Uterus (tissue), 2 donors: Measurements from ENCODE around the gene PWWP2B.

ENCODE experiments used
- CTCF ChIP-seq, 4 experiments: fragments of 200-600 bp in 2 of 4; fragments of 450-650 bp in 2 of 4; sonication (generic) in 2 of 4; IDR thresholded peaks; one replicate each; pipeline ENCODE4 v1.5.1; 2016 to 2019; ENCODE audit warnings: antibody characterized with exemption in 4 of 4, mild to moderate bottlenecking in 2 of 4, moderate library complexity in 1 of 4
- POLR2A ChIP-seq, 2 donors: fragments of 450-650 bp; IDR thresholded peaks; one replicate each; pipeline ENCODE4 v1.6.1; 2016; ENCODE audit warnings: antibody characterized with exemption in 2 of 2, mild to moderate bottlenecking in 1 of 2, moderate library complexity in 1 of 2

GRCh38 chr10:132394936-132395703 lies 1.9 kb upstream of the PWWP2B start:
- TF ChIP-seq POLR2A (IDR thresholded peaks at IDR 0.05) (no peak), CTCF (IDR thresholded peaks at IDR 0.05) (no peak)
